ENCODE results near the gene TMPRSS5. TPM values are rescaled to one million over a fixed set of nuclear protein-coding genes. Genes with fewer than 3 reads are reported as not detected.
"Not testable (repeated sequence)": the region's sequence is repeated elsewhere in the genome, so short reads cannot be mapped to it uniquely, and the experiment has no call there.

Gene TMPRSS5
- polyA plus RNA-seq, 1 experiment = 0.04 TPM

- DNase-seq (ENCODE audit: low read depth, low spot score) = no peak
- Histone ChIP-seq H3K27me3 (ENCODE audit: control insufficient read depth, insufficient read depth, low read length) (no peaks in the 10 kb centered on the region), H3K4me3 (ENCODE audit: low read depth, low read length) (no peak overlapping the region), H3K27ac (ENCODE audit: low read depth, low read length) (no peak overlapping the region), H3K9me3 (ENCODE audit: control insufficient read depth, insufficient read depth, low read length) (no peaks in the 10 kb centered on the region)
- POLR2A ChIA-PET = no interaction called here
- CTCF ChIA-PET = interaction anchor here (0.6 kb wide), 1 partner anchor 691 kb away, joined by 3 read pairs; no protein-coding TSS in a partner anchor
- no peak for TF ChIP-seq CTCF (IDR thresholded peaks at IDR 0.05; ENCODE audit: low read depth, low read length)
These were observed 9.9 kb upstream of the TMPRSS5 start for GRCh38 chr11:113715882-113716625.

GRCh38 chr11:113715273-113715672 lies 9.2 kb upstream of the TMPRSS5 start:
- POLR2A ChIA-PET = no interaction called here
- Histone ChIP-seq H3K4me3 (ENCODE audit: low read depth, low read length) (no peak overlapping the region), H3K27ac (ENCODE audit: low read depth, low read length) (no peak overlapping the region), H3K9me3 (ENCODE audit: control insufficient read depth, insufficient read depth, low read length) (no peaks in the 10 kb centered on the region), H3K27me3 (ENCODE audit: control insufficient read depth, insufficient read depth, low read length) (no peaks in the 10 kb centered on the region)
- CTCF ChIA-PET = no interaction called here
- TF ChIP-seq CTCF (IDR thresholded peaks at IDR 0.05; ENCODE audit: low read depth, low read length) = no peak
- DNase-seq (ENCODE audit: low read depth, low spot score) = no peak

DNA sequence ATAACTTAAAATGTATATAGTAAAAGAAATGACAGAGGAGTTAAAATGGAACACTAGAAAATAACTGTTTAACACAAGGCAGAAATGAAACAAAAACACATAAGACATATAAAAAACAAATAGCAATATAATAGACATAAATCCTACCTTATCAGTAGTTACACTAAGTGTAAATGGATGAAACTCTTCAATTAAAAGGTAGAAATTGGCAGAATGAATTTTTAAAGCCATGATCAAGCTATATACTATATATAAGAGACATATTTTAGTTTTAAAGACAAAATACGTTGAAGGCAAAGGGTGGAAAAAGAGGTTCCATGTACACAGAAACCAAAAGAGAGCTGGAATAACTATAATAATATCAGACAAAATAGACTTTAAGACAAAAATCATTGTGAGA lies 4.9 kb upstream of the TMPRSS5 start:
- no peak for TF ChIP-seq CTCF (IDR thresholded peaks at IDR 0.05; ENCODE audit: low read depth, low read length)
- Histone ChIP-seq H3K4me3 (ENCODE audit: low read depth, low read length) (no peak overlapping the region), H3K27ac (ENCODE audit: low read depth, low read length) (no peak overlapping the region), H3K9me3 (ENCODE audit: control insufficient read depth, insufficient read depth, low read length) (no peaks in the 10 kb centered on the region), H3K27me3 (ENCODE audit: control insufficient read depth, insufficient read depth, low read length) (no peaks in the 10 kb centered on the region)
- POLR2A ChIA-PET = no interaction called here
- CTCF ChIA-PET = no interaction called here
- no peak for DNase-seq (ENCODE audit: low read depth, low spot score)

GRCh38 chr11:113703551-113703950 lies 2.6 kb downstream of the TMPRSS5 start:
- H3K27ac ChIP-seq (ENCODE audit: low read depth, low read length); H3K27me3 ChIP-seq (ENCODE audit: control insufficient read depth, insufficient read depth, low read length); H3K4me3 ChIP-seq (ENCODE audit: low read depth, low read length); H3K9me3 ChIP-seq (ENCODE audit: control insufficient read depth, insufficient read depth, low read length); POLR2A ChIA-PET; CTCF ChIA-PET; DNase-seq (ENCODE audit: low read depth, low spot score): not testable (repeated sequence)

DNA sequence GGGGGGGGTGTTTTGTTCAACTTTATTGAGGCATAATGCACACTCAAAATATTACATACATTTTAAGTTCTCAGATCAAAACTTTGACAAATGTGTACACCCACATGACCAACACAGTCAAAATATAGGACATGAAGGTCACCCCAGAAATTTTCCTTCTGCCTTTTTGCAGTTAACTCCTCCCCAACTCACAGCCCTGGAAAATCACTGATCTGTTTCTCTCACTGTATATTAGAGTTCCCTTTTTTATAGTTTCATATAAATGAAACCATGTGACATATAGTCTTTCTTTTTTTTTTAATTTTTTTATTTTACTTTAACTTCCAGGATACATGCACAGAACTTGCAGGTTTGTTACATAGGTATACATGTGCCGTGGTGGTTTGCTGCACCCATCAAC lies 4.6 kb downstream of the TMPRSS5 start:
- Histone ChIP-seq H3K4me3 (ENCODE audit: low read depth, low read length) (no peak overlapping the region), H3K27me3 (ENCODE audit: control insufficient read depth, insufficient read depth, low read length) (no peaks in the 10 kb centered on the region), H3K27ac (ENCODE audit: low read depth, low read length) (no peak overlapping the region), H3K9me3 (ENCODE audit: control insufficient read depth, insufficient read depth, low read length) (no peaks in the 10 kb centered on the region)
- no peak for DNase-seq (ENCODE audit: low read depth, low spot score)
- ChIA-PET POLR2A (no interaction called here), CTCF (no interaction called here)
- TF ChIP-seq CTCF (IDR thresholded peaks at IDR 0.05; ENCODE audit: low read depth, low read length) = no peak
